Epithelial cell of prostate (primary cell): Measurements from ENCODE around the gene PPFIA2.
A peak's percentile ranks its signal among the peaks of the same experiment; 100 is the strongest.

Experiments used
- DNase-seq: peaks from one replicate; pipeline ENCODE4 v3.0.0-alpha.2; 2011; ENCODE audit warnings: low read depth, low spot score
- H3K27ac ChIP-seq: fragments of 450-650 bp; 2 replicates; pipeline ENCODE4 v1.5.1; 2017; ENCODE audit warnings: mild to moderate bottlenecking

PPFIA2 gene

GRCh38 chr12:81468206-81468605 is 290.9 kb downstream of the PPFIA2 start:
- no peak overlapping the region for H3K27ac ChIP-seq
- DNase-seq: no peak

- DNase-seq: no peak
- no peak overlapping the region for H3K27ac ChIP-seq
These were observed 293.3 kb downstream of the PPFIA2 start for GRCh38 chr12:81465876-81466275.

- no peak overlapping the region for H3K27ac ChIP-seq
- no peak for DNase-seq
These were observed 294.0 kb downstream of the PPFIA2 start for GRCh38 chr12:81465191-81465590.

- DNase-seq: no peak
- no peak overlapping the region for H3K27ac ChIP-seq
These were observed 298.0 kb downstream of the PPFIA2 start for GRCh38 chr12:81461163-81461562.

GRCh38 chr12:81450920-81451739 is 308.0 kb downstream of the PPFIA2 start:
- no peak overlapping the region for H3K27ac ChIP-seq
- peak; percentile 12 for DNase-seq

- no peak overlapping the region for H3K27ac ChIP-seq
These were observed 317.5 kb downstream of the PPFIA2 start for GRCh38 chr12:81441629-81442028.

GRCh38 chr12:81440001-81440400 is 319.1 kb downstream of the PPFIA2 start:
- no peak for DNase-seq
- H3K27ac ChIP-seq: no peak overlapping the region

More at GRCh38 chr12:81441629-81442028, 317.5 kb downstream of the PPFIA2 start:
- no peak for DNase-seq

- H3K27ac ChIP-seq: no peak overlapping the region
- DNase-seq: no peak
These were observed 319.8 kb downstream of the PPFIA2 start for GRCh38 chr12:81439344-81439743.

GRCh38 chr12:81417056-81417455 is 342.1 kb downstream of the PPFIA2 start:
- no peak overlapping the region for H3K27ac ChIP-seq
- DNase-seq: no peak

- no peak overlapping the region for H3K27ac ChIP-seq
- DNase-seq: no peak
These were observed 342.6 kb downstream of the PPFIA2 start for GRCh38 chr12:81416571-81416970.

- no peak for DNase-seq
- no peak overlapping the region for H3K27ac ChIP-seq
These were observed 344.7 kb downstream of the PPFIA2 start for GRCh38 chr12:81414441-81414840.

- DNase-seq: no peak
- no peak overlapping the region for H3K27ac ChIP-seq
These were observed 346.2 kb downstream of the PPFIA2 start for GRCh38 chr12:81412940-81413339.

GRCh38 chr12:81403348-81403747 is 355.8 kb downstream of the PPFIA2 start:
- H3K27ac ChIP-seq: no peak overlapping the region
- no peak for DNase-seq

GRCh38 chr12:81401241-81401640 is 357.9 kb downstream of the PPFIA2 start:
- no peak overlapping the region for H3K27ac ChIP-seq
- no peak for DNase-seq

GRCh38 chr12:81400024-81400423 is 359.1 kb downstream of the PPFIA2 start:
- DNase-seq: no peak
- H3K27ac ChIP-seq: no peak overlapping the region

GRCh38 chr12:81395431-81395830 is 363.7 kb downstream of the PPFIA2 start:
- DNase-seq: no peak
- H3K27ac ChIP-seq: no peak overlapping the region

GRCh38 chr12:81389550-81390099 is 369.5 kb downstream of the PPFIA2 start:
- DNase-seq: no peak
- no peak overlapping the region for H3K27ac ChIP-seq

GRCh38 chr12:81386101-81386500 is 373.0 kb downstream of the PPFIA2 start:
- no peak for DNase-seq
- H3K27ac ChIP-seq: no peak overlapping the region

- H3K27ac ChIP-seq: no peak overlapping the region
- no peak for DNase-seq
These were observed 377.2 kb downstream of the PPFIA2 start for GRCh38 chr12:81381951-81382350.

GRCh38 chr12:81378601-81379285 is 380.4 kb downstream of the PPFIA2 start:
- no peak overlapping the region for H3K27ac ChIP-seq
- no peak for DNase-seq

GRCh38 chr12:81377771-81378170 is 381.4 kb downstream of the PPFIA2 start:
- H3K27ac ChIP-seq: no peak overlapping the region
- DNase-seq: no peak
